Ramos (cell line): ENCODE measurements around the gene CHAMP1.

Source experiments
- in situ Hi-C: fragments of 300-500 bp; cut with MboI; formaldehyde crosslinking; loops from one replicate; pipeline ENCODE4 v1.14.3; 2022; ENCODE audit warnings: low sequenced_read_pairs; ENCODE audit not compliant: unreplicated experiment

CHAMP1 gene

GRCh38 chr13:114314074-114314912, at the start of gene CHAMP1:
Gene CHAMP1 (plus strand): TSS chr13:114314503. CDS start chr13:114323843, 9,340 bp downstream.
- in situ Hi-C loops = no loop called here

- in situ Hi-C loops = no loop called here
These were observed 49.3 kb upstream of the CHAMP1 start for GRCh38 chr13:114264886-114265611.

GRCh38 chr13:114266241-114266640, 48.1 kb upstream of the CHAMP1 start:
- in situ Hi-C loops = no loop called here

GRCh38 chr13:114268344-114269280, 45.7 kb upstream of the CHAMP1 start:
- in situ Hi-C loops = no loop called here

- in situ Hi-C loops = no loop called here
These were observed 45.0 kb upstream of the CHAMP1 start for GRCh38 chr13:114269281-114269770.

GRCh38 chr13:114272977-114273376, 41.3 kb upstream of the CHAMP1 start:
- in situ Hi-C loops = no loop called here

GRCh38 chr13:114275304-114275703, 39.0 kb upstream of the CHAMP1 start:
- in situ Hi-C loops = no loop called here

- in situ Hi-C loops = no loop called here
These were observed 35.2 kb upstream of the CHAMP1 start for GRCh38 chr13:114279146-114279545.

GRCh38 chr13:114279758-114280355, 34.4 kb upstream of the CHAMP1 start:
- in situ Hi-C loops = no loop called here

- in situ Hi-C loops = no loop called here
These were observed 32.8 kb upstream of the CHAMP1 start, which contains the start of gene UPF3A for GRCh38 chr13:114281351-114282040. Gene UPF3A (plus strand): TSS chr13:114281601. CDS start chr13:114281640, 39 bp downstream.

- in situ Hi-C loops = no loop called here
These were observed 32.1 kb upstream of the CHAMP1 start for GRCh38 chr13:114282041-114282670.

- in situ Hi-C loops = no loop called here
These were observed 30.7 kb upstream of the CHAMP1 start for GRCh38 chr13:114283576-114283975.

- in situ Hi-C loops = no loop called here
These were observed 29.6 kb upstream of the CHAMP1 start for GRCh38 chr13:114284680-114285079.

- in situ Hi-C loops = no loop called here
These were observed 29.0 kb upstream of the CHAMP1 start for GRCh38 chr13:114285166-114285808.

- in situ Hi-C loops = no loop called here
These were observed 27.5 kb upstream of the CHAMP1 start for GRCh38 chr13:114286808-114287207.

- in situ Hi-C loops = no loop called here
These were observed 26.1 kb upstream of the CHAMP1 start for GRCh38 chr13:114288157-114288591.

GRCh38 chr13:114296448-114296847, 17.9 kb upstream of the CHAMP1 start:
- in situ Hi-C loops = no loop called here

GRCh38 chr13:114296902-114297301, 17.4 kb upstream of the CHAMP1 start:
- in situ Hi-C loops = no loop called here
